ENCODE measurements around the gene CEMIP. TPM values are rescaled to one million over a fixed set of nuclear protein-coding genes. Genes with fewer than 3 reads are reported as not detected.

The CEMIP gene
- total RNA-seq, 4 donors from 2014 or later: 0.27 to 0.32 TPM; not detected in 2

GRCh38 chr15:80800067-80800466 is 20.9 kb downstream of the CEMIP start:
- in situ Hi-C loops (cut with MboI; ENCODE audit: low pct_ligation_motif_present in 1 of 4, low pct_unique_long_range_greater_than_20kb in 1 of 4, low sequenced_read_pairs in 3 of 4) (no loop called here), intact Hi-C loops (cut with DNase I; ENCODE audit: low total_unique reads) (no loop called here)
- no peak overlapping the region for H3K27ac ChIP-seq
- WGBS, 2 donors (ENCODE audit: low coverage in 1 of 2): 78 to 85% methylated on average over 5 of the region's 5 CpGs
- H3K4me1 ChIP-seq: no peaks in the 10 kb centered on the region
- no peaks in the 10 kb centered on the region for H3K27me3 ChIP-seq
- no peaks in the 10 kb centered on the region for H3K36me3 ChIP-seq
- TF ChIP-seq POLR2AphosphoS5 (IDR thresholded peaks at IDR 0.05): no peak
- no peak for TF ChIP-seq CTCF (IDR thresholded peaks at IDR 0.05)
- TF ChIP-seq POLR2A (IDR thresholded peaks at IDR 0.05): no peak
- TF ChIP-seq EP300 (IDR thresholded peaks at IDR 0.05; ENCODE audit: low read depth): no peak
- DNase-seq: no peak
- H3K9me3 ChIP-seq: no peaks in the 10 kb centered on the region
- H3K4me3 ChIP-seq: no peak overlapping the region

GRCh38 chr15:80801891-80802680 is 22.9 kb downstream of the CEMIP start:
- intact Hi-C loops (cut with DNase I; ENCODE audit: low total_unique reads) (no loop called here), in situ Hi-C loops (cut with MboI; ENCODE audit: low pct_ligation_motif_present in 1 of 4, low pct_unique_long_range_greater_than_20kb in 1 of 4, low sequenced_read_pairs in 3 of 4) (no loop called here)
- TF ChIP-seq EP300 (IDR thresholded peaks at IDR 0.05; ENCODE audit: low read depth) (no peak), CTCF (IDR thresholded peaks at IDR 0.05) (no peak), POLR2A (IDR thresholded peaks at IDR 0.05) (no peak), POLR2AphosphoS5 (IDR thresholded peaks at IDR 0.05) (no peak)
- Histone ChIP-seq H3K4me3 (no peak overlapping the region), H3K4me1 (no peaks in the 10 kb centered on the region), H3K9me3 (no peaks in the 10 kb centered on the region), H3K27me3 (no peaks in the 10 kb centered on the region), H3K36me3 (no peaks in the 10 kb centered on the region), H3K27ac (no peak overlapping the region)
- DNase-seq: peak; percentile 32
- WGBS, 2 donors (ENCODE audit: low coverage in 1 of 2): 60% methylated on average over 10 of the region's 10 CpGs; no CpG with 5 or more reads in 1 of the 2 donors

GRCh38 chr15:80803580-80804525 is 24.7 kb downstream of the CEMIP start:
- Histone ChIP-seq H3K36me3 (no peaks in the 10 kb centered on the region), H3K27ac (no peak overlapping the region), H3K9me3 (no peaks in the 10 kb centered on the region), H3K4me1 (no peaks in the 10 kb centered on the region), H3K27me3 (no peaks in the 10 kb centered on the region), H3K4me3 (no peak overlapping the region)
- intact Hi-C loops (cut with DNase I; ENCODE audit: low total_unique reads): no loop called here
- DNase-seq: no peak
- WGBS, 2 donors (ENCODE audit: low coverage in 1 of 2): 90 to 100% methylated on average over 1 to 7 of the region's 7 CpGs
- TF ChIP-seq POLR2A (IDR thresholded peaks at IDR 0.05): no peak
- no peak for TF ChIP-seq POLR2AphosphoS5 (IDR thresholded peaks at IDR 0.05)
- no peak for TF ChIP-seq EP300 (IDR thresholded peaks at IDR 0.05; ENCODE audit: low read depth)
- TF ChIP-seq CTCF (IDR thresholded peaks at IDR 0.05): no peak
- in situ Hi-C loops (cut with MboI; ENCODE audit: low pct_ligation_motif_present in 1 of 4, low pct_unique_long_range_greater_than_20kb in 1 of 4, low sequenced_read_pairs in 3 of 4): no loop called here

GRCh38 chr15:80804970-80805495 is 25.9 kb downstream of the CEMIP start:
- TF ChIP-seq POLR2A (IDR thresholded peaks at IDR 0.05) (no peak), POLR2AphosphoS5 (IDR thresholded peaks at IDR 0.05) (no peak), EP300 (IDR thresholded peaks at IDR 0.05; ENCODE audit: low read depth) (no peak), CTCF (IDR thresholded peaks at IDR 0.05) (no peak)
- in situ Hi-C loops (cut with MboI; ENCODE audit: low pct_ligation_motif_present in 1 of 4, low pct_unique_long_range_greater_than_20kb in 1 of 4, low sequenced_read_pairs in 3 of 4): no loop called here
- H3K4me1 ChIP-seq: no peaks in the 10 kb centered on the region
- intact Hi-C loops (cut with DNase I; ENCODE audit: low total_unique reads): no loop called here
- no peaks in the 10 kb centered on the region for H3K36me3 ChIP-seq
- no peak overlapping the region for H3K4me3 ChIP-seq
- H3K9me3 ChIP-seq: no peaks in the 10 kb centered on the region
- no peak for DNase-seq
- H3K27me3 ChIP-seq: no peaks in the 10 kb centered on the region
- 41 to 48% methylated on average over 4 to 10 of the region's 10 CpGs for WGBS, 2 donors (ENCODE audit: low coverage in 1 of 2)
- no peak overlapping the region for H3K27ac ChIP-seq

Data from transverse colon (tissue), 4 donors.